Right lung (tissue), 5 donors: ENCODE results near the gene UMAD1. TPM values are rescaled to one million over a fixed set of nuclear protein-coding genes. Genes with fewer than 3 reads are reported as not detected.

ENCODE experiments used
- DNase-seq, 2 donors: peaks; one replicate each; pipeline ENCODE4 v3.0.0-alpha.2; 2013
- polyA plus RNA-seq, 5 donors: library from polyadenylated mRNA; unstranded; fragments of 120-200 nt; gene quantifications; one replicate each; pipeline versions ENCODE4 v1.2.1 to v1.2.3, GENCODE V29; 2013; ENCODE audit warnings: inconsistent platforms in 1 of 5, low replicate concordance in 1 of 5; ENCODE audit not compliant: insufficient read length in 5 of 5, insufficient read depth in 1 of 5

The UMAD1 gene
- polyA plus RNA-seq, 5 donors, result 13.7 to 16.5 (median 15.3) TPM

DNA sequence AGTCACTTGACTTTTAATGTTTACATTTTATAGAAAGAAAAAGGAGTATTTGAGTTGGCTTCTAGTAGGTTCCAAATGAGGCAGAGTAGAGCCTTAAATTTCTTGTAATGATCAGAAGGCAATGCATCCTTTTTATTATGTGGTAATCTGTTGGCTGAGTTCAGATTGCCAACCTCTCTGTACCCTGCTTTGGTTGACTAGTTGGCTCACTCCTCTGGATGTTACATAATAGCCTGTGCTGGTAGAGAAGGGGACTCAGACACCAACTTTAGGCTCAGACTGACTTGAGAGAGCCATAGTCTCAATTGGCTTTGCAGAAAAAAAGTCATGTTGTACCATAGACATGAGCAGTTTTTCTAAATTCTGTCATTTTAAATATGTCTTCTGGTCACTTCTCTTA, 281.3 kb downstream of the UMAD1 start:
- no peak for DNase-seq

DNA sequence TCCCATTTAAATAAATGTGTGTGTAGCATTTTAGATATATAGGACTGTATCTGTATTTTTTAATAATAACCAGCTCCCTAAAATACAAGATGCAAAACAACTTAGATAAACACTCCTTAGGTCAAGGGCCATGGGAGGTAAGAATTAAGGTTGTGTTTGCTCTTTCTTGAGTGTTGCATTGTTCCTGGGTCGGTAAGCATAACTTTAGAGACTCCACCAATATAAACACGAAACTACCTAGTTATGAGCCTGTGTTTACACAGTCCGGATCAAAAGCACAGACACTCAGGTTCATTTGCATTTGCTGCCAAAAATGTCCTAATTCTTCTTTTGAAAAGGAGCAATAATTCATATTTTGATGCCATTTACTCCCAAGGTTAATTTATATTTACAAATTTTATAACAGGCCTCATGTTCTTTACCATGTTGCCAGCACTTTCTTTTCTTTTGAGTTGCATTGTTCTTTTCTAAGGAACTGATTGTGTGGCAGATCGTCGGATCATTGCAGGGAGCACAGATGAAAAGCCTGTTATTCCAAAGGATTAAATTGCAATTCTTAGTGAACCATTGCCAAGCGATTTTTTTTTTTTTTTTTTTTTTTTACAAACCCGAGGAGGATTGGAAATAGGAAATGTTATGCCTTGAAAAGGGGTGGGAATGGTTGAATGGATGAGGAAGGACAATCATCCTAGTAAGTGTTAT, 282.3 kb downstream of the UMAD1 start:
- no peak for DNase-seq

- no peak for DNase-seq
Observed at GRCh38 chr7:7923818-7924217, 283.3 kb downstream of the UMAD1 start.

GRCh38 chr7:7924303-7924702, 283.8 kb downstream of the UMAD1 start:
- DNase-seq, result no peak

Other genes with a start within 250 kb of the UMAD1 start
- gene COL28A1, start 104.9 kb upstream of the UMAD1 start, polyA plus RNA-seq, result 1 to 10 TPM; 1.6 to 3.1 (median 2.2) TPM
- 10 to 100 TPM; 26.5 to 44.5 (median 39.9) TPM for gene MIOS, start 73.9 kb upstream of the UMAD1 start, polyA plus RNA-seq
- gene RPA3, start 77.9 kb downstream of the UMAD1 start, polyA plus RNA-seq, result 10 to 100 TPM; 38.6 to 65.2 (median 43.9) TPM